Inflammatory macrophage treated with lipopolysaccharide for 4 hours (primary cell): ENCODE data around the gene MAPK8IP3.
"Not testable (repeated sequence)": the region's sequence is repeated elsewhere in the genome, so short reads cannot be mapped to it uniquely, and the experiment has no call there.

Experiments used
- DNase-seq: peaks from one replicate; pipeline ENCODE4 v3.0.0-alpha.2; 2020

The MAPK8IP3 gene

GRCh38 chr16:1713933-1714332 lies 7.9 kb downstream of the MAPK8IP3 start:
- no peak for DNase-seq

- DNase-seq, result no peak
Observed at GRCh38 chr16:1715220-1715619, 9.2 kb downstream of the MAPK8IP3 start.

- DNase-seq, result not testable (repeated sequence)
Observed at GRCh38 chr16:1718236-1718635, 12.2 kb downstream of the MAPK8IP3 start.

- peak; percentile 49 for DNase-seq
Observed at GRCh38 chr16:1719559-1720229, 13.7 kb downstream of the MAPK8IP3 start.

GRCh38 chr16:1721372-1721771 lies 15.4 kb downstream of the MAPK8IP3 start:
- DNase-seq, result no peak

- peak; percentile 52 for DNase-seq
Observed at GRCh38 chr16:1723450-1724147, 17.6 kb downstream of the MAPK8IP3 start.

- DNase-seq, result no peak
Observed at GRCh38 chr16:1724491-1724890, 18.5 kb downstream of the MAPK8IP3 start.

- no peak for DNase-seq
Observed at GRCh38 chr16:1726661-1727502, 20.9 kb downstream of the MAPK8IP3 start.

- DNase-seq, result no peak
Observed at GRCh38 chr16:1727651-1728624, 21.9 kb downstream of the MAPK8IP3 start.

- DNase-seq, result no peak
Observed at GRCh38 chr16:1729026-1729425, 23.0 kb downstream of the MAPK8IP3 start.

- no peak for DNase-seq
Observed at GRCh38 chr16:1729445-1729844, 23.4 kb downstream of the MAPK8IP3 start.

GRCh38 chr16:1731073-1731472 lies 25.1 kb downstream of the MAPK8IP3 start:
- DNase-seq, result no peak

GRCh38 chr16:1731603-1732002 lies 25.6 kb downstream of the MAPK8IP3 start:
- no peak for DNase-seq

GRCh38 chr16:1732071-1732470 lies 26.1 kb downstream of the MAPK8IP3 start:
- no peak for DNase-seq

- not testable (repeated sequence) for DNase-seq
Observed at GRCh38 chr16:1732551-1732987, 26.6 kb downstream of the MAPK8IP3 start.

GRCh38 chr16:1734123-1734522 lies 28.1 kb downstream of the MAPK8IP3 start:
- no peak for DNase-seq

GRCh38 chr16:1734816-1735215 lies 28.8 kb downstream of the MAPK8IP3 start:
- DNase-seq, result no peak

GRCh38 chr16:1740234-1740633 lies 34.2 kb downstream of the MAPK8IP3 start:
- no peak for DNase-seq

- DNase-seq, result no peak
Observed at GRCh38 chr16:1740781-1741490, 34.9 kb downstream of the MAPK8IP3 start.

GRCh38 chr16:1741553-1742165 lies 35.7 kb downstream of the MAPK8IP3 start:
- no peak for DNase-seq
